HG03378 (cell line): Measurements from ENCODE around the gene CLTCL1.
"Not testable (repeated sequence)": the region's sequence is repeated elsewhere in the genome, so short reads cannot be mapped to it uniquely, and the experiment has no call there.

Experiments
- ATAC-seq: cut with Tn5 transposase; IDR thresholded peaks from one replicate; pipeline ENCODE4 v1.9.1; 2021; ENCODE audit warnings: mild to moderate bottlenecking, moderate library complexity; ENCODE audit not compliant: unreplicated experiment

Gene CLTCL1

DNA sequence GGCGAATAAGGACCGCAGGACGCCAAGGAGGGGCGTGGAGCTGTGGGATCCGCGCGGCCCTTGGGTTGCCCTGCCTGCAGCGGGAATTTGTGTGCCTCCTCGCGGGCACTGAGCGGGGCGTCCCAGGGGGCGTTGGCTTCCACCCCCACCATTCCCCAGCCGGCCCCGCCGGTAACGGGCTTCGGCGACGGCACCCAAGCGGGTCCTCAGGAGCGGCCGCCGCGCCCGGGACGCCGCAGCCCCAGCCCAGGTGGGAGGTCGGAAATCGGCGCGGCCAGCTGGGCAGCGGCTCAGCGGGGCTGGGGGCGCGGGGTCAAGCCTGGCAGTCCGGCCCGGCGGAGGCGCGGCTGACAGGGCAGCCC lies 320 bp downstream of the CLTCL1 start:
- no peak for ATAC-seq

DNA sequence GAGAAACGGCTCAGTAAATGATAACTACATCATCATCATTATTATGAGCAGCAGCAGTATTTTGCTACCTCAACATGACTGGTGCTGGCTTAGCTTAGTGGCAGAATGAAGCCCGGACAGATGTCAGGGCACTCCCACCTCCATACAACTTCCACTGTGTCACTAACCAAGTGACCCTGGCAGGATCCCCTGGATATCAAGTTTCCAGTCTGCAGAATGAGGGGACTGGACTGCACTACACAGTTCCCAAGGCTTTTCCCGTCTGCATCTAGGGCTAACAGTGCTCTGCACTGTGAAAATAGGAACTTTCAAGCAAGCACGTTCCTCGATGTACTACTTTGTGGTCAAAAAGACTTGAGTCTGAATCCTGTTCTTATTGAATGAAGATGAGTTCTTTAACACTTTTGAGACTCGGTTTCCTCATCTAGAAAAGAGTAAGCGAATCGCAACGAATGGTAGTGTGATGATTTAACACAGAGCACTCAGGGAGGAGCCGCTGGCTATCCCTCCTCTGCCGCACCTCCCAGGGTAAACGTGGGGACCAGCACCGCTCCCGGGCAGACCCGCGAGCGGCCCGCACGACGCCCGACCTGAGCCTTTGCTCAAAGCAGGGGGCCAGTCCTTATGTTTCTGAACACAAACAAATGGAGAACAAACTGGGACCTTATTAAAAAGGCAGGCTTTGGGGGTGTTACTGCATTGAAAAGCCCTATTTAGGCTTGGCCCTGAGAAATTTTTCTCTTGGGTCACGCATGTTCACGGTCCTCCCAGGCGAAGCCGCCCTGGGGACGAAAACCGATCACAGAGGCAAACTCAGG lies 910 bp downstream of the CLTCL1 start:
- ATAC-seq: no peak

DNA sequence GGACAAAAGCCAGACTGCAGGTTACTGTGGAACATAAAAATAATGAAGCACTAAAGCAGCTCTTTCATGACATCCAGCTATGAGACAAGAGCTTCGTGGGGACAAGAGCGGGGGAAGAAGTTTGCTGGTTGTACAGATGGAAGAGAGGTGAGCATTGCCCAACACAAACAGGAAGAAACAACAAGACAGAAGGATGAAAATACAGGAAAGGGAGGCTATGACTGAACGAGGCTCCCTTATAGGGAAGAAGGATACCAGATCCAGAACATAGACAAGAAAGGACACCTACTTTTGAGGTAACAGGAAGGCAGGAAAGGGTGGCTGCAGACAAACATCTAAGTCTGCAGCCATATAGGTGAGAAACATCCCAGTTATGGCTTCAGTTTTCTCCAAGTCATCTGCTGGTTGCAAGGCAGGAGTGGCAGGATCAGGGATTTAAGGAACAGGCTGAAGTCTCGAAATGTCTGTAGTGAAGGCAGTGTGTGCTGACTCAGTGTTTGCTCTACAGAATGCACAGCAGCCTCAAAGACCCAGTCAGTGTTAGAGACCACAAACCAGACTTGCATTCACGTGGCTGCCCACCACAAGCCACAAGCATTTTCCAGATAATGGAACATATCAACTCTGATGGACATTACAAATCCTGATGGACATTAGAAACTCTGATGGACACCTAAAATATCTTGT lies 1.9 kb downstream of the CLTCL1 start:
- ATAC-seq: no peak

DNA sequence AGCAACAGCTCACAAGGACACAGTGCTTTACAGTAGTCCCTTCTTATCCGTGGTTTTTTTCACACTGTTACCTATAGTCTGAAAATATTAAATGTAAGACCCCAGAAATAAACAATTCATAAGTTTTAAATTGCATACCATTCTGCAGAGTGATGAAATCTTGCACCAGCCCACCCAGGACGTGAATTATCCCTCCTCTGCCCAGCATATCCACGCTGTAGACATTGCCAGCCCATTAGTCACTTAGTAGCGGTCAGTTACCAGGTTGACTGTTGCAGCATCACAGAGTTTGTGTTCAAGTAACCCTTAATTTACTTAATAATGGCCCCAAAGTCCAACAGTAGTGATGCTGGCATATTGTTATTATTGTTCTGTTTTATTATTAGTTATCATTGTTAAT lies 3.6 kb downstream of the CLTCL1 start:
- ATAC-seq: no peak

DNA sequence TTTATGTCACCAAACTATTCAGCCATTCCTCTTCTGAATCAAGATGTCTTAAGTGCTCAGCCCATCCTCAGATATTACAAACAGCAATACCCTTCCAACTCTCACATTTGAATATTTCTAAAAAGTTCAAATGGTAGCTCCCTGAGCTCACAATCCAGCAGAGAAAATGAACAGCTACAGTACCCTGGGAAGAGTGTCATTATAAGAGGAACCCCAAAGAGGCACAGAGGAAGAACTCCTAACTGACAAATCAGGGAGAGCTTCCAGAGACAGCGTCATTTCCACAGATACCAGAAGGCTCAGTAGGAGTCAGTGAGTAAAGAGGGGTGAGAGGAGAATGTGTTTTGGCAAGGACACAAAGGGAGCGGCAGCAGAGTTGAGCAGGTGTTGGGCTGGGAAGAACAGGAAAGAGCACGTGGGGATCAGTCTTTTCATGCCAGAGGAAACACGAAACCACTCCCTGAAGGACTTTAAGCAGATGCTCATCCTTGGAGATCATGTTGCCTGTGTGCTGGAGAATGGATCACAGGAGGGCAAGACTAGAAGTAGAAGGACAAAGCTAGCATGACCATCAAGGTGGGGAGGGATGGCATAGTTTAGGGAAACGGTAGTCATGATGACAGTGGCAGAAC lies 4.3 kb downstream of the CLTCL1 start:
- no peak for ATAC-seq

DNA sequence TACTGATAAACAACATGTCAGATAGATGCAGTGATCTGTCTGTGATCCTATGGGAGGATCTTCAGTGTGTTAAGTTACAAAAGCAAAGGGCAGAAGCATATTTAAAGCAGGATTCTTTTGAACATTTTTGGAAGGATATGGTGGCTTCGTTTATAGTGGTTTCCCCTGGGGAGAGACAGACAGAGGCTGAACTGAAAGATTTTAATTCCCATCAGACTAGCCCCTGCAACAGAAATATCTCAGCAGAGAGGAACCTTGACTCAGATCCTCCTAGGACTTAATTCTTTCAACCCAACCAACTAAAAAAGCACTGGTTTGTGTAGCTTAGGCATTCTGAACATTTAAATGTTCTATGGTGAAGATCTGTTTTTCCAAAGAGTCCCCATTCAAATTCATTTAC lies 5.7 kb downstream of the CLTCL1 start:
- no peak for ATAC-seq

DNA sequence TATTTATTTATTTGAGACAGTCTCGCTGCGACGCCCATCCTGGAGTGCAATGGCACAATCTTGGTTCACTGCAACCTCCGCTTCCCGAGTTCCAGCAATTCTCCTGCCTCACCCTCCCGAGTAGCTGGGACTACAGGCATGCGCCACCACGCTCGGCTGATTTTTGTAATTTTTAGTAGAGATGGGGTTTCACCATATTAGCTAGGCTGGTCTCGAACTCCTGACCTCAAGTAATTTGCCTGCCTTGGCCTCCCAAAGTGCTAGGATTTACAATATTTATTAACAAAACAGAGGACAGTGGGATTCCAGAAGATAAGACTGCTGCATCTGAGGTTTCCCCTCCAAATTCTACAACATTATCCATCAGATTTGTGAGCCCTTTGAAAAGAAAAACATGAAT lies 12.4 kb downstream of the CLTCL1 start:
- not testable (repeated sequence) for ATAC-seq

DNA sequence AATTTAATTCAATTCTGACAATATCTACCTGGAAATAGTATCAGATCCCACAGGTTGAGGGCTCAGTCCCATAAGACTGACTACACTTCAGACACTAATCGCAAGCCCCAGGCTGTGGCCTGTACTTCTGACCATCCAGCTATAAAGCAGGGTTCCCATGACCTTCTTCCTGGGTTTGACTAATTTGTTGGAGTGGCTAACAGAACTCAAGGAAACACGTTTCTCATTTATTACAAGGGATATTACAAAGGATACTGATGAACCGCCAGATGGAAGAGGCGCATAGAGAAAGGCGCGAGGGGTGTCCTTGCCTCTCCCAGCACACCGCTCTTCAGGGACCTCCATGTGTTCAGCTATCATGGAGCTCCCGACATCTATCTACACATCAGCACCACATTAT lies 13.7 kb downstream of the CLTCL1 start:
- ATAC-seq: no peak

DNA sequence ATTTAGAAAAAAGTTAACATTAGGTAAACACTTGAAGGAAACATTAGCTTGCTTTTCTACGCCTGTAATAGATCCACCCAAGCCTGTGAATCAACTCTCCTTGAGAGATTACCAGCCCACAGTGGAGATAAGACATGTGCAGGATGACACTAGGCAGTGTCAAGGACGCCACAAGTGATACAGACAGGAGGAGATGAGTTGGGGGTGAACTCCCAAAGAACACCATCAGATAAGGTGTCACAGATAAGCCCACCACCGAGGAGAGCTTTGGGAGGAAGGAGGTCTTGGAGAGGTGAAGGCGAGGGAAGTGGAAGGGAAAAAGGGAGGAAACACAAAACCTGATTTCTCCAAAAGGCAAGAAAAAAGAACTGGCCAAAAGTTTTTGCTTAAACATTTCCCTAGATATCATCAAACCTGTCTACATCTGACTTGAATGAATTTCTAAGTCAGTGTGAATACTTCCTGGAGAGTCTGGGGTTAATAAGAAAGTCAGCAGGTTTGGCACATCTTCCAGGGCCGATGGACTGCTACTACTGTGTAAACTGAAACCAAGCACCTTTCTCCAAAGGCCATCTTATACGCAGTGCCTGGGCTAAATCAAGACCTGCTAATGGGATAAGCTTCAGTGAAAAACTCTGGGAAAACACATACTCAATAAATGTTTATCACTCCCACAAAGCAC lies 15.5 kb downstream of the CLTCL1 start:
- ATAC-seq: no peak

DNA sequence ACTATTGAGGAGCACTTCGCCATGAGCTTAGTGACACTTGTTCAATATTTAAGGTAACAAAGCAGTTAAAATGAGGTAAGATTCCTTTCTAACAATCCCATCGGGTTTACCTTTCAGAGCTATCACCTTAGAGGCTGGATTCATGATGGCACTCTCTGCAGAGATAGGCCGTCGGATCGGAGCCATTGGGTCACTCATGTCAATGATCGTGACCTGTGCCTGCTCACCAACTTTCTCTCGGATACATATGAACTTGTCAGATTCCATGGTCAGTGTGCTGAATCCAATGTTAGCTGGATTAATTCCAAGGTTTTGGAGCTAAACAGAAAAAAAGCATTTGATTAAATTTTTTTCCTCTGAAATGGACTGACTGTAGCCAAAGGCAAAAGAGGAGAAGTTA lies 16.0 kb downstream of the CLTCL1 start:
- no peak for ATAC-seq

DNA sequence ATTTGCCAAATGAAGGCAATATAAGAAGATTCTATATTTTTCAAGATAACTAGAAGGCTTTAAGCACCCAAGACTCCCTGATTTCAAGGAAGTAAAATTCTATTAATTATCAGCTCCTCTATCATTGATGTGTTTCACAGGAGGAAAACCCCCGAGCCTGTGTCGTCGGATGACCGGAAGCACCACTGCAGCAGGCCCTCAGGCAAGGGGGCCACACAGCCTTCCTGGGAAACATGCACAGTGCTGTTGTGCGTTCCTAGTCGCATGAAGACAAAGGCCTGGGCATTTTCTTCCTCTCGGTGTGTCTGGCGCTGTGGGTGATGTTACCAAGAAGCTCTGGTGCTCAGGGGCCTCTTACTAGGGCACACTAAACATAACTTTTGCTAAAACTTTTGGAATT lies 16.4 kb downstream of the CLTCL1 start:
- ATAC-seq: no peak

DNA sequence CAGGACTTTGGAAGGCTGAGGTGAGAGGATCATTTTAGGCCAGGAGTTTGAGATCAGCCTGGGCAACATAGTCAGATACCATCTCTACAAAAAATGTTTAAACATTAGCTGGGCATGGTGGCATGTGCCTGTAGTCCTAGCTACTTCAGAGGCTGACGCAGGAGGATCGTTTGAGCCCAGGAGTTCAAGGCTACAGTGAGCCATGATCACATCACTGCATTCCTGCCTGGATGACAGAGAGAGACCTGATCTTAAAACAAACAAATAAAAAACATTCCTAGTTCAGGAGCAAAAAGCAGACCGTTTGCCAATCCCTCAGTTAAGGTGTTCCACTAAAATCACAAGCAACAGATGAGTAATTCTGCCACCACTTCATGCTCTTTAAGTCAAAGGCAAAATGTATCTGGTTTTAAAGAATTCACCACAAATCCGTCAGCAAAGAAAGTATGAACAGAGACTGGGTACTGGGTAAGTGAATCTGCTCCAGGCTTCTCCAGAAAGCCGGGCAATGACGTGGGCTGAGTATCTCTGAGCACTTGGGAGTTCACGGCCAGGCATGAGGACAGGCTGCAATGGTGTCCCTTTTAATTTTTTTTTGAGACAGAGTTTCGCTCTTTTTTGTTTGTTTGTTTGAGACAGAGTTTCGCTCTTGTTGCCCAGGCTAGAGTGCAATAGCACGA lies 19.5 kb downstream of the CLTCL1 start:
- no peak for ATAC-seq

DNA sequence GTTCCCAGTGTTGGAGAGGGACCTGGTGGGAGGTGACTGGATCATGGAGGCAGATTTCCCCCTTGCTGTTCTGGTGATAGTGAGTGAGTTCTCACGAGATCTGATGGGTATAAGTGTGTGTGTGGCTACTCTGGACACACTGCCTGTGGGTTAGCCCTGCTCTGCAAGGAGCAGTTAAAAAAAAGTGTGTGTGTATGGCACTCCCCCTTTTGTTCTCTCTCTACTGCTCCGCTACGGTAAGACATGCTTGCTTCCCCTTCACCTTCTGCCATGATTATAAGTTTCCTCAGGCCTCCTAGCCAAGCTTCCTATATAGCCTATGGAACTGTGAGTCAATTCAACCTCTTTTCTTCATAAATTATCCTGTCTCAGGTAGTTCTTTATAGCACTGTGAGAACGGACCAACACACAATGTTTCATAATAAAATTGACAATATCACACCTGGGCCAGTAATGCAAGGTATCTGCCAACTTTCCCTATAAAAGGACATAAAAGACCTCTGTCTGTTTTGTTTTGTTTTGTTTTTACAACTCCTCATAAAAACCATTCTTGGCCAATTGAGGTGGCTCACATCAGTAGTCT lies 20.2 kb downstream of the CLTCL1 start:
- no peak for ATAC-seq

DNA sequence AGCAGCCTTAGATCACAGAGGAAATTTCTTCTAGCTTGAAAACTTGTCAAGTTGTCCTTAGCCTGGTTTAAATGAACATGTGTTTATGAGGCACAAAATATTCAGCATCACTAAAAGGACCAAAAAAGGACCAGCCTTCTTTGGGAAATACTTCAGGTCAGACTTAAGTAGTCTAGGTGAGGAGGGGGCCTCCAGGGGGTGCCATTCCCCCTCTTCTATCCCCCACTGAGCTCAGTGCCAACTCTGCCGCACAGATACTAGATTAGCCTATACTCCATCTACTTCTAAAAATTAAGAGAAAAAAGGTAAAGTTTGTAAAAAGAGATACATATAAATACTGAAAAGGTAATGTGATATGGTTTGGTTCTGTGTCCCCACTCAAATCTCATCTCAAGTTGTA lies 20.6 kb downstream of the CLTCL1 start:
- ATAC-seq: no peak

DNA sequence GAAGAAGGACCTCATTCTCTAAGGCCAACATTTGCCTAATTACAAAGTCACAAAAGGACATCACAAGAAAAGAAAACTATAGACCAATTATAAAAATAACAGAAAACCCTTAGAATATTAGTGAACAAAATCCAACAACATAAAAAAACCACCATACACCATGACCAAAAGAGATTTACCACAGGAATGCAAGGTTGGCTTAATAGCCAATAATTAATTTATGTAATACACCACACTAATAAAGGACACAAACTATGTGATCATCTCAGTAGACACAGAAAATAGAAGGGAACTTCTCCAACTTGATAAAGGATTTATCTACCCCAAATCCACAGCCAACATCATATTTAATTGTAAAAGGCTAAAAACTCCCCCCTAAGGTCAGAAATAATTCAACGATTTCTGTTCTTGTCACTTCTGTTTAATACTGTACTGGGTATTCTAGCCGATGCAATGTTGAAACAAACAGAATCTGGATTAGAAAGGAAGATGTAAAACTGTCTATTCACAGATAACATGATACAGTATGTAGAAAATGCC lies 24.9 kb downstream of the CLTCL1 start:
- no peak for ATAC-seq

DNA sequence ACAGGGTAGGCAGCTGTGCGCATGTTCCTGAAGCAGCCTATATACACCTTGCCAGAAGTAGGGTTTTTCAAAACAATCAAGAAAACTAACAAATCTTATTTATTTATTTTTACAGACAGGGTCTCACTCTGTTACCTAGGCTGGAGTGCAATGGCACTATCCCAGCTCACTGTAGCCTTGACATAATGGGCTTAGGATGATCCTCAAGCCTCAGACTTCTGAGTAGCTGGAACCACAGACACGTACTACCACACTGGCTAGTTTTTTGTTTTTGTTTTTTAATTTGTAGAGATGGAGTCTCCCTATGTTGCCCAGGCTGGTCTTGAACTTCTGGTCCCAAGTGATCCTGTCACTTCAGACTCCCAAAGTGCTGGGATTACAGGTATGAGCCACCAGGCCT lies 25.7 kb downstream of the CLTCL1 start:
- no peak for ATAC-seq

DNA sequence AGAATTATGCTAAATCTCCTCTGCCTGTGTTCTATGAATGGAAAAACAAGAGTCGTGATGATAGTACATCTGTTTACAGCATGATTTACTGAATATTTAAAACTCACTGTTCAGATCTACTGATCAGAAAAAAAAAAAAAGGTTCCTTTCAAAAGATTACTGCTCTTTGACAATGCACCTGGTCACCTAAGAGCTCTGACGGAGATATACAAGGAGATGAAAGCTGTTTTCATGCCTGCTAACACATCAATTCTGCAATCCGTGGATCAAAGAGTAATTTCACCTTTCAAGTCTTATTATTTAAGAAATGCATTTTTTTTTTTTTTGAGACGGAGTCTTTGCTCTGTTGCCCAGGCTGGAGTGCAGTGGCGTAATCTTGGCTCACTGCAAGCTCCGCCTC lies 30.7 kb downstream of the CLTCL1 start:
- ATAC-seq: no peak

DNA sequence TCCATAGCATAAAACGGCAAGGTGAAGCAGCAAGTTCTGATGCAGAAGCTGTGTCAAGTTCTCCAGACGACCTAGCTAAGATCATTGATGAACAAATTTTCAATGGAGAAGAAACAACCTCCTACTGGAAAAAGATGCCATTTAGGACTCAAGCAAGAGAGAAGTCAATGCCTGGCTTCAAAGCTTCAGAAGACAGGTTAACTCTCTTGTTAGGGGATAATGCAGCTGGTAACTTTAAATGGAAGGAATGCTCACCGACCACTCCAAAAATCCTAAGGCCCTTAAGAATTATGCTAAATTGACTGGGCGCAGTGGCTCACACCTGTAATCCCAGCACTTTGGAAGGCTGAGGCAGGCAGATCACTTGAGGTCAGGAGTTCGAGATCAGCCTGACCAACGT lies 31.3 kb downstream of the CLTCL1 start:
- no peak for ATAC-seq

DNA sequence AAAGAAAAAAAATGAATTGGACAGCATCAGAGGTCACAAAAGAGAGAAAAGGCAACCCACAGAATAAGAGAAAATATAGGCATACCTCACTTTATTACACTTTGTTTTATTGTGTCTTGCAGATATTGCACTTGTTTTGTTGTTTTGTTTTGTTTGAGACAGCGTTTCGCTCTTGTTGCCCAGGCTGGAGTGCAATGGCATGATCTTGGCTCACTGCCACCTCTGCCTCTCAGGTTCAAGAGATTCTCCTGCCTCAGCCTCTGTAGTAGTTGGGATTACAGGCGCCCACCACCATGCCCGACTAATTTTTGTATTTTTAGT lies 32.6 kb downstream of the CLTCL1 start:
- not testable (repeated sequence) for ATAC-seq

DNA sequence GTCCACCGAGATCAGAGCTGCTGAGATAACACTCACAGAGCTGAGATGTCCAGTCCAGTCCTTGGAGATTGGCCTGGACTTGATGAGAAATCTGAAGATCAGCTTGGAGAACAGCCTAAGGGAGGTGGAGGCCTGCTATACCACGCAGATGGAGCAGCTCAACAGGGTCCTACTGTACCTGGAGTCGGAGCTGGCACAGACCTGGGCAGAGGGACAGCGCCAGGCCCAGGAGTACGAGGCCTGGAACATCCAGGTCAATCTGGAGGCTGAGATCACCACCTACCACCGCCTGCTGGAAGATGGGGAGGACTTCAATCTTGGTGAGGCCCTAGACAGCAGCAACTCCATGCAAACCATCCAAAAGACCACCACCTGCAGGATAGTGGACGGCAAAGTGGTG lies 33.1 kb downstream of the CLTCL1 start:
- no peak for ATAC-seq

DNA sequence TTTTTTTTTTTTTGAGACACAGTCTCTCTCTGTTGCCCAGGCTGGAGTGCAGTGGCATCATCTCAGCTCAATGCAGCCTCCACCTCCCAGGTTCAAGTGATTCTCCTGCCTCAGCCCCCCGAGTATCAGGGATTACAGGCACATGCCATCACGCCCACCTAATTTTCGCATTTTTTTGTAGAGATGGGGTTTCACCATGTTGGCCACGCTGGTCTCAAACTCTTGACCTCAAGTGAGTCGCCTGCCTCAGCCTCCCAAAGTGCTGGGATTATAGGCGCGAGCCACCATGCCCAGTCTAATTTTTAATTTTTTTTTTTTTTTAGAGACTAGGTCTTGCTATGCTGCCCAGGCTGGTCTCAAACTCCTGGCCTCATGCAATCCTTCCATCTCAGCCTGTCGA lies 35.2 kb downstream of the CLTCL1 start:
- ATAC-seq: not testable (repeated sequence)
